ENCODE measurements around the gene CRB3.

GRCh38 chr19:6466526-6467248, 2.6 kb downstream of the CRB3 start:
- TF ChIP-seq POLR2A (IDR thresholded peaks at IDR 0.05): no peak
- no peak for TF ChIP-seq CTCF (IDR thresholded peaks at IDR 0.05)

Measured in lower leg skin (tissue), 3 donors.